ENCODE results near the gene PRKACG. TPM values are rescaled to one million over a fixed set of nuclear protein-coding genes. Genes with fewer than 3 reads are reported as not detected.

Gene PRKACG
- total RNA-seq, 1 donor from 2014 or later: not detected

- Mint-ChIP-seq H3K27me3 (ENCODE audit: low read depth) (peaks cover 7% of the 10 kb centered on the region), H3K36me3 (ENCODE audit: low read depth) (no peaks in the 10 kb centered on the region), H3K4me1 (peaks cover 1% of the 10 kb centered on the region), H3K9me3 (peaks cover 2% of the 10 kb centered on the region), H3K27ac (ENCODE audit: unreplicated experiment) (no peak overlapping the region), H3K4me3 (no peak overlapping the region)
- TF ChIP-seq, protein P1, sequence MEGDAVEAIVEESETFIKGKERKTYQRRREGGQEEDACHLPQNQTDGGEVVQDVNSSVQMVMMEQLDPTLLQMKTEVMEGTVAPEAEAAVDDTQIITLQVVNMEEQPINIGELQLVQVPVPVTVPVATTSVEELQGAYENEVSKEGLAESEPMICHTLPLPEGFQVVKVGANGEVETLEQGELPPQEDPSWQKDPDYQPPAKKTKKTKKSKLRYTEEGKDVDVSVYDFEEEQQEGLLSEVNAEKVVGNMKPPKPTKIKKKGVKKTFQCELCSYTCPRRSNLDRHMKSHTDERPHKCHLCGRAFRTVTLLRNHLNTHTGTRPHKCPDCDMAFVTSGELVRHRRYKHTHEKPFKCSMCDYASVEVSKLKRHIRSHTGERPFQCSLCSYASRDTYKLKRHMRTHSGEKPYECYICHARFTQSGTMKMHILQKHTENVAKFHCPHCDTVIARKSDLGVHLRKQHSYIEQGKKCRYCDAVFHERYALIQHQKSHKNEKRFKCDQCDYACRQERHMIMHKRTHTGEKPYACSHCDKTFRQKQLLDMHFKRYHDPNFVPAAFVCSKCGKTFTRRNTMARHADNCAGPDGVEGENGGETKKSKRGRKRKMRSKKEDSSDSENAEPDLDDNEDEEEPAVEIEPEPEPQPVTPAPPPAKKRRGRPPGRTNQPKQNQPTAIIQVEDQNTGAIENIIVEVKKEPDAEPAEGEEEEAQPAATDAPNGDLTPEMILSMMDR (conservative IDR thresholded peaks at IDR 0.05): no peak
- DNase-seq (ENCODE audit: low read depth, low spot score): no peak
Measured at GRCh38 chr9:68969538-68969937, 44.4 kb downstream of the PRKACG start.

- no peak overlapping the region for H3K27ac Mint-ChIP-seq (ENCODE audit: unreplicated experiment)
- H3K27me3 Mint-ChIP-seq (ENCODE audit: low read depth): peaks cover 7% of the 10 kb centered on the region
- H3K4me3 Mint-ChIP-seq: no peak overlapping the region
- H3K9me3 Mint-ChIP-seq: peaks cover 2% of the 10 kb centered on the region
- no peaks in the 10 kb centered on the region for H3K36me3 Mint-ChIP-seq (ENCODE audit: low read depth)
- peaks cover 10% of the 10 kb centered on the region for H3K4me1 Mint-ChIP-seq
- no peak for DNase-seq (ENCODE audit: low read depth, low spot score)
- TF ChIP-seq, protein P1 (conservative IDR thresholded peaks at IDR 0.05): no peak
Measured at GRCh38 chr9:68967800-68968199, 46.1 kb downstream of the PRKACG start.

- peaks cover 1% of the 10 kb centered on the region for H3K9me3 Mint-ChIP-seq
- peaks cover 10% of the 10 kb centered on the region for H3K4me1 Mint-ChIP-seq
- H3K27me3 Mint-ChIP-seq (ENCODE audit: low read depth): peaks cover 8% of the 10 kb centered on the region
- H3K4me3 Mint-ChIP-seq: no peak overlapping the region
- TF ChIP-seq, protein P1 (conservative IDR thresholded peaks at IDR 0.05): no peak
- H3K36me3 Mint-ChIP-seq (ENCODE audit: low read depth): no peaks in the 10 kb centered on the region
- no peak for DNase-seq (ENCODE audit: low read depth, low spot score)
- no peak overlapping the region for H3K27ac Mint-ChIP-seq (ENCODE audit: unreplicated experiment)
Measured at GRCh38 chr9:68966496-68966944, 47.4 kb downstream of the PRKACG start.

DNA sequence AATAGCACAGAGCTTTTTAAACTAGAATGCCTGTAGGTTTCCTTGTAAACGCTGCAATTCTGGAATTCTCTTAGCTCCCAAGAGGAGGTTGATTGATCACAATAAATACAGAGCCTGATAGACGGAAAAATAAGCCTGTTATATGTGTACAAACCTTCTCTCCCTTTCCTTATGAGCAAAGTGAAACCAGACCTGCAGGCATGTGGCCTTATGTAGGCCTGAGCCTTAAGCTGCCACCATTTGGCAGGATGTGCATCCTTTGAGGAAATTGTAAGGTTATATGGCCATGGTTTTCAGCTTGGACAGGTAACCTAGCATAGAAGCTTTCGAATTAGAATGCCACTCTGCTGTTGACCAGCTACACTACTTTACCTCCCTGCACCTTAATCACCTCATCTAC is 49.1 kb downstream of the PRKACG start:
- DNase-seq (ENCODE audit: low read depth, low spot score): no peak
- H3K9me3 Mint-ChIP-seq: no peaks in the 10 kb centered on the region
- peaks cover 10% of the 10 kb centered on the region for H3K4me1 Mint-ChIP-seq
- H3K27ac Mint-ChIP-seq (ENCODE audit: unreplicated experiment): no peak overlapping the region
- TF ChIP-seq, protein P1 (conservative IDR thresholded peaks at IDR 0.05): no peak
- H3K36me3 Mint-ChIP-seq (ENCODE audit: low read depth): peaks cover 6% of the 10 kb centered on the region
- no peak overlapping the region for H3K4me3 Mint-ChIP-seq
- H3K27me3 Mint-ChIP-seq (ENCODE audit: low read depth): peaks cover 14% of the 10 kb centered on the region

- no peak for DNase-seq (ENCODE audit: low read depth, low spot score)
- peaks cover 3% of the 10 kb centered on the region for H3K9me3 Mint-ChIP-seq
- peaks cover 14% of the 10 kb centered on the region for H3K27me3 Mint-ChIP-seq (ENCODE audit: low read depth)
- peaks cover 6% of the 10 kb centered on the region for H3K36me3 Mint-ChIP-seq (ENCODE audit: low read depth)
- peaks cover 10% of the 10 kb centered on the region for H3K4me1 Mint-ChIP-seq
- TF ChIP-seq, protein P1 (conservative IDR thresholded peaks at IDR 0.05): no peak
- no peak overlapping the region for H3K4me3 Mint-ChIP-seq
- H3K27ac Mint-ChIP-seq (ENCODE audit: unreplicated experiment): no peak overlapping the region
Measured at GRCh38 chr9:68964102-68964541, 49.8 kb downstream of the PRKACG start.
